B cell (primary cell): ENCODE data around the gene PLPP2.

Experiments
- EZH2 ChIP-seq: IDR thresholded peaks from 2 replicates; pipeline ENCODE4 v1.6.1; 2012; ENCODE audit warnings: borderline replicate concordance, low read depth, mild to moderate bottlenecking, moderate library complexity, low read length; ENCODE audit not compliant: insufficient read depth, poor library complexity, severe bottlenecking
- TF ChIP-seq, protein P1 (sequence below): fragments of 200-600 bp; IDR thresholded peaks from one replicate; pipeline ENCODE4 v1.8.0; 2022; ENCODE audit warnings: antibody characterized with exemption, mild to moderate bottlenecking

DNA sequence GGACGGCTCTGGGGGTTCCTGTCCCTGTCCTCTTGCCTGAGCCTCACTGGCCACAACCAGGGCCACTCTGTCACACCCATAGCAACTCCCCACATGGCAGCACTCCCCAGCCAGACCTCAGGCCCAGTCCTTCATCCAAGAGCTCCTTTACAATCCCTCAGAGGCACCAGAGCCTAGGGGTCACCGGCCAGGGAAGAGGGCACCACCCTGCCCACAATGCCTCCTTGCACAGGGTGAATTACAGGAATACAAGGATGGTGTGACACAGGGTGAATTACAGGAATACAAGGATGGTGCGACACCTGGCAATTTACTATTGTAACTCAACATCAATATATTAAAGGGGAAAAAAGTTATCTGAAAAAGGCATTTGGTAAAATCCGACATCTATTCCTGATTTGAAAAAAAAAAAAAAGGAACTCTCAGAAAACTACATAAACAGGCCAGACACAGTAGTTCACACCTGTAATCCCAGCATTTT lies 36.9 kb upstream of the PLPP2 start:
- TF ChIP-seq, protein P1, sequence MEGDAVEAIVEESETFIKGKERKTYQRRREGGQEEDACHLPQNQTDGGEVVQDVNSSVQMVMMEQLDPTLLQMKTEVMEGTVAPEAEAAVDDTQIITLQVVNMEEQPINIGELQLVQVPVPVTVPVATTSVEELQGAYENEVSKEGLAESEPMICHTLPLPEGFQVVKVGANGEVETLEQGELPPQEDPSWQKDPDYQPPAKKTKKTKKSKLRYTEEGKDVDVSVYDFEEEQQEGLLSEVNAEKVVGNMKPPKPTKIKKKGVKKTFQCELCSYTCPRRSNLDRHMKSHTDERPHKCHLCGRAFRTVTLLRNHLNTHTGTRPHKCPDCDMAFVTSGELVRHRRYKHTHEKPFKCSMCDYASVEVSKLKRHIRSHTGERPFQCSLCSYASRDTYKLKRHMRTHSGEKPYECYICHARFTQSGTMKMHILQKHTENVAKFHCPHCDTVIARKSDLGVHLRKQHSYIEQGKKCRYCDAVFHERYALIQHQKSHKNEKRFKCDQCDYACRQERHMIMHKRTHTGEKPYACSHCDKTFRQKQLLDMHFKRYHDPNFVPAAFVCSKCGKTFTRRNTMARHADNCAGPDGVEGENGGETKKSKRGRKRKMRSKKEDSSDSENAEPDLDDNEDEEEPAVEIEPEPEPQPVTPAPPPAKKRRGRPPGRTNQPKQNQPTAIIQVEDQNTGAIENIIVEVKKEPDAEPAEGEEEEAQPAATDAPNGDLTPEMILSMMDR: no peak
- no peak for TF ChIP-seq EZH2
